ENCODE results near the gene PGGHG.
"Not testable (repeated sequence)": the region's sequence is repeated elsewhere in the genome, so short reads cannot be mapped to it uniquely, and the experiment has no call there.

PGGHG gene

GRCh38 chr11:253886-254270 lies 35.0 kb upstream of the PGGHG start:
- H3K36me3 ChIP-seq (ENCODE audit: control insufficient read depth in 2 of 2, insufficient read depth in 2 of 2, low read length in 2 of 2): peaks cover 20 to 34% of the 10 kb centered on the region in 2 donors
- H3K4me3 ChIP-seq (ENCODE audit: low read length in 2 of 2): no peak overlapping the region
- H3K4me1 ChIP-seq (ENCODE audit: control insufficient read depth, insufficient read depth, low read length): no peaks in the 10 kb centered on the region
- no peak overlapping the region for H3K27ac ChIP-seq (ENCODE audit: low read length)
- no peaks in the 10 kb centered on the region for H3K9me3 ChIP-seq (ENCODE audit: control insufficient read depth in 2 of 2, low read length in 2 of 2)
- peaks cover 0 to 3% of the 10 kb centered on the region in 2 donors for H3K27me3 ChIP-seq (ENCODE audit: control insufficient read depth in 1 of 2, insufficient read depth in 2 of 2, low read length in 2 of 2)
- H3K9ac ChIP-seq (ENCODE audit: low read length in 2 of 2): no peak overlapping the region

GRCh38 chr11:255176-255575 lies 33.8 kb upstream of the PGGHG start:
- Histone ChIP-seq H3K4me1 (ENCODE audit: control insufficient read depth, insufficient read depth, low read length) (no peaks in the 10 kb centered on the region), H3K9me3 (ENCODE audit: control insufficient read depth in 2 of 2, low read length in 2 of 2) (no peaks in the 10 kb centered on the region), H3K4me3 (ENCODE audit: low read length in 2 of 2) (no peak overlapping the region), H3K9ac (ENCODE audit: low read length in 2 of 2) (no peak overlapping the region), H3K36me3 (ENCODE audit: control insufficient read depth in 2 of 2, insufficient read depth in 2 of 2, low read length in 2 of 2) (peaks cover 16 to 29% of the 10 kb centered on the region in 2 donors), H3K27me3 (ENCODE audit: control insufficient read depth in 1 of 2, insufficient read depth in 2 of 2, low read length in 2 of 2) (peaks cover 0 to 7% of the 10 kb centered on the region in 2 donors), H3K27ac (ENCODE audit: low read length) (no peak overlapping the region)

DNA sequence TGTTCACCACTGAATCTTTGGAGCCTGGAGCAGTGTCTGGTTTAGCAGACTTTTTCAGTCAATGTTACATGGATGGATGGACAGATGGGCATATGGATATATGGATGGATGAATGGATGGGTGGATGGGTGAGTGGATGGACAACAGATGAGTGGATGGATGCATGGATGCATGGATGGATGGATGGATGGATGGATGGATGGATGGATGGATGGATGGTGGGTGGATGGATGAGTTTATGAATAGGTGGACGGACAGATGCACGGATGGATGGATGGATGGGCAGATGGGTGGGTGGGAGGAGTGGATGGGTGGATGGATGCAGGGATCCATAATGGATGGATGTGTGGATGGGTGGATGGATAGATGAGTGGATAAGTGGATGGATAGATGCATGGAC lies 33.1 kb upstream of the PGGHG start:
- H3K27ac ChIP-seq (ENCODE audit: low read length): no peak overlapping the region
- H3K4me1 ChIP-seq (ENCODE audit: control insufficient read depth, insufficient read depth, low read length): no peaks in the 10 kb centered on the region
- peaks cover 0 to 7% of the 10 kb centered on the region in 2 donors for H3K27me3 ChIP-seq (ENCODE audit: control insufficient read depth in 1 of 2, insufficient read depth in 2 of 2, low read length in 2 of 2)
- H3K9me3 ChIP-seq (ENCODE audit: control insufficient read depth in 2 of 2, low read length in 2 of 2): no peaks in the 10 kb centered on the region
- no peak overlapping the region for H3K4me3 ChIP-seq (ENCODE audit: low read length in 2 of 2)
- H3K9ac ChIP-seq (ENCODE audit: low read length in 2 of 2): no peak overlapping the region
- H3K36me3 ChIP-seq (ENCODE audit: control insufficient read depth in 2 of 2, insufficient read depth in 2 of 2, low read length in 2 of 2): peaks cover 16 to 24% of the 10 kb centered on the region in 2 donors

- H3K4me3 ChIP-seq (ENCODE audit: low read length in 2 of 2): no peak overlapping the region
Measured at GRCh38 chr11:256952-257737, 31.8 kb upstream of the PGGHG start.

DNA sequence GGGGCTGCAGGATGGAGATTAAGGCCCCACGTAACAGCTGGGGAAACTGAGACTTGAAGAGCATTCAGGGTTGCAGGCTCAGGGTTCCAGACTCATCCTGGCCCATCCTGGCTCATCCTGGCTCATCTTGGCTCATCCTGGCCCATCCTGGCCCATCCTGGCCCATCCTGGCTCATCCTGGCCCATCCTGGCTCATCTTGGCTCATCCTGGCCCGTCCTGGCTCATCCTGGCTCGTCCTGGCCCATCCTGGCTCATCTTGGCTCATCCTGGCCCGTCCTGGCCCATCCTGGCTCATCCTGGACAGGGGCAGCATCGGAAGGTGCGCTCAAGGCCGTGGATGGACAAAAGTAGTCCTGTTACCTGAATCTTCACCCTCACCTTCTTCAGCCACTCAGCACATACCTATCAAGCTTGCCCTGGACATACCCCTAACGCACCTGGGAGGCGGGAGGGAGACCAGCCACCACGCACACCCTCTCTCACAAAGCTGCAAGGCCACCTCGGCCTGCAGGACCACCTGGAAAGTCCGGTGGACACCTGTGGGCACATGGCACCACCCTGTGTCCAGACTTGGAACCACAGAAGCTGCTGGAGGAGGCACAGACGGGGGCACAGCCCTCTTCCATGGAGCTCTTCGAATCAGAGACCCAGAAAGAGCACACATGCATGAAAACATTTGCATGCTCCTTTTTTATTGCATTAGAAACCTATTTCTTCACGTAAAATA lies 31.0 kb upstream of the PGGHG start:
- H3K4me1 ChIP-seq (ENCODE audit: control insufficient read depth, insufficient read depth, low read length): no peaks in the 10 kb centered on the region
- peaks cover 0 to 3% of the 10 kb centered on the region in 2 donors for H3K9me3 ChIP-seq (ENCODE audit: control insufficient read depth in 2 of 2, low read length in 2 of 2)
- no peak overlapping the region for H3K27ac ChIP-seq (ENCODE audit: low read length)
- no peak overlapping the region for H3K4me3 ChIP-seq (ENCODE audit: low read length in 2 of 2)
- peaks cover 0 to 7% of the 10 kb centered on the region in 2 donors for H3K27me3 ChIP-seq (ENCODE audit: control insufficient read depth in 1 of 2, insufficient read depth in 2 of 2, low read length in 2 of 2)
- no peak overlapping the region for H3K9ac ChIP-seq (ENCODE audit: low read length in 2 of 2)
- H3K36me3 ChIP-seq (ENCODE audit: control insufficient read depth in 2 of 2, insufficient read depth in 2 of 2, low read length in 2 of 2): peaks cover 4 to 5% of the 10 kb centered on the region in 2 donors

More at GRCh38 chr11:256952-257737, 31.8 kb upstream of the PGGHG start:
- Histone ChIP-seq H3K9me3 (ENCODE audit: control insufficient read depth in 2 of 2, low read length in 2 of 2) (peaks cover 0 to 3% of the 10 kb centered on the region in 2 donors), H3K9ac (ENCODE audit: low read length in 2 of 2) (no peak overlapping the region), H3K27ac (ENCODE audit: low read length) (no peak overlapping the region), H3K27me3 (ENCODE audit: control insufficient read depth in 1 of 2, insufficient read depth in 2 of 2, low read length in 2 of 2) (peaks cover 0 to 7% of the 10 kb centered on the region in 2 donors), H3K36me3 (ENCODE audit: control insufficient read depth in 2 of 2, insufficient read depth in 2 of 2, low read length in 2 of 2) (peaks cover 12 to 13% of the 10 kb centered on the region in 2 donors), H3K4me1 (ENCODE audit: control insufficient read depth, insufficient read depth, low read length) (no peaks in the 10 kb centered on the region)

GRCh38 chr11:259413-259812 lies 29.5 kb upstream of the PGGHG start:
- Histone ChIP-seq H3K27me3 (ENCODE audit: control insufficient read depth in 1 of 2, insufficient read depth in 2 of 2, low read length in 2 of 2) (peaks cover 0 to 7% of the 10 kb centered on the region in 2 donors), H3K9me3 (ENCODE audit: control insufficient read depth in 2 of 2, low read length in 2 of 2) (peaks cover 0 to 3% of the 10 kb centered on the region in 2 donors), H3K4me3 (ENCODE audit: low read length in 2 of 2) (no peak overlapping the region), H3K9ac (ENCODE audit: low read length in 2 of 2) (no peak overlapping the region), H3K27ac (ENCODE audit: low read length) (no peak overlapping the region), H3K36me3 (ENCODE audit: control insufficient read depth in 2 of 2, insufficient read depth in 2 of 2, low read length in 2 of 2) (no peaks in the 10 kb centered on the region), H3K4me1 (ENCODE audit: control insufficient read depth, insufficient read depth, low read length) (no peaks in the 10 kb centered on the region)

- H3K4me1 ChIP-seq (ENCODE audit: control insufficient read depth, insufficient read depth, low read length): no peaks in the 10 kb centered on the region
- H3K27ac ChIP-seq (ENCODE audit: low read length): no peak overlapping the region
- peaks cover 0 to 3% of the 10 kb centered on the region in 2 donors for H3K9me3 ChIP-seq (ENCODE audit: control insufficient read depth in 2 of 2, low read length in 2 of 2)
- H3K36me3 ChIP-seq (ENCODE audit: control insufficient read depth in 2 of 2, insufficient read depth in 2 of 2, low read length in 2 of 2): no peaks in the 10 kb centered on the region
- no peak overlapping the region for H3K4me3 ChIP-seq (ENCODE audit: low read length in 2 of 2)
- no peak overlapping the region for H3K9ac ChIP-seq (ENCODE audit: low read length in 2 of 2)
- H3K27me3 ChIP-seq (ENCODE audit: control insufficient read depth in 1 of 2, insufficient read depth in 2 of 2, low read length in 2 of 2): peaks cover 0 to 7% of the 10 kb centered on the region in 2 donors
Measured at GRCh38 chr11:261624-262023, 27.3 kb upstream of the PGGHG start.

GRCh38 chr11:266676-267439 lies 22.1 kb upstream of the PGGHG start:
- Histone ChIP-seq H3K27me3 (ENCODE audit: control insufficient read depth in 1 of 2, insufficient read depth in 2 of 2, low read length in 2 of 2) (peaks cover 7 to 8% of the 10 kb centered on the region in 2 donors), H3K27ac (ENCODE audit: low read length) (no peak overlapping the region), H3K9me3 (ENCODE audit: control insufficient read depth in 2 of 2, low read length in 2 of 2) (no peaks in the 10 kb centered on the region), H3K4me3 (ENCODE audit: low read length in 2 of 2) (no peak overlapping the region), H3K36me3 (ENCODE audit: control insufficient read depth in 2 of 2, insufficient read depth in 2 of 2, low read length in 2 of 2) (no peaks in the 10 kb centered on the region), H3K4me1 (ENCODE audit: control insufficient read depth, insufficient read depth, low read length) (no peaks in the 10 kb centered on the region), H3K9ac (ENCODE audit: low read length in 2 of 2) (no peak overlapping the region)

- peak overlapping the region in 1 of 2 donors; percentile 35 for H3K4me3 ChIP-seq (ENCODE audit: low read length in 2 of 2)
- no peaks in the 10 kb centered on the region for H3K9me3 ChIP-seq (ENCODE audit: control insufficient read depth in 2 of 2, low read length in 2 of 2)
- H3K27ac ChIP-seq (ENCODE audit: low read length): no peak overlapping the region
- H3K27me3 ChIP-seq (ENCODE audit: control insufficient read depth in 1 of 2, insufficient read depth in 2 of 2, low read length in 2 of 2): peaks cover 7 to 8% of the 10 kb centered on the region in 2 donors
- H3K4me1 ChIP-seq (ENCODE audit: control insufficient read depth, insufficient read depth, low read length): no peaks in the 10 kb centered on the region
- no peaks in the 10 kb centered on the region for H3K36me3 ChIP-seq (ENCODE audit: control insufficient read depth in 2 of 2, insufficient read depth in 2 of 2, low read length in 2 of 2)
- H3K9ac ChIP-seq (ENCODE audit: low read length in 2 of 2): no peak overlapping the region
Measured at GRCh38 chr11:267491-267994, 21.4 kb upstream of the PGGHG start.

GRCh38 chr11:268716-269145 lies 20.2 kb upstream of the PGGHG start:
- not testable (repeated sequence) for H3K9ac ChIP-seq (ENCODE audit: low read length in 2 of 2); H3K27me3 ChIP-seq (ENCODE audit: control insufficient read depth in 1 of 2, insufficient read depth in 2 of 2, low read length in 2 of 2); H3K4me3 ChIP-seq (ENCODE audit: low read length in 2 of 2); H3K9me3 ChIP-seq (ENCODE audit: control insufficient read depth in 2 of 2, low read length in 2 of 2); H3K4me1 ChIP-seq (ENCODE audit: control insufficient read depth, insufficient read depth, low read length); H3K27ac ChIP-seq (ENCODE audit: low read length); H3K36me3 ChIP-seq (ENCODE audit: control insufficient read depth in 2 of 2, insufficient read depth in 2 of 2, low read length in 2 of 2)

Measured in stomach smooth muscle (tissue), 2 donors.